Measurements from ENCODE around the gene VSIG8. TPM values are rescaled to one million over a fixed set of nuclear protein-coding genes. Genes with fewer than 3 reads are reported as not detected.

Gene VSIG8
- total RNA-seq, 1 donor from 2014 or later: not detected

GRCh38 chr1:159889821-159890252 lies 27.4 kb upstream of the VSIG8 start:
- H3K36me3 ChIP-seq (ENCODE audit: control insufficient read depth, insufficient read depth, low read length): no peaks in the 10 kb centered on the region
- H3K4me3 ChIP-seq (ENCODE audit: low read depth, low read length): no peak overlapping the region
- DNase-seq (ENCODE audit: low read depth): peak; percentile 52
- no peaks in the 10 kb centered on the region for H3K27me3 ChIP-seq (ENCODE audit: control insufficient read depth, insufficient read depth, low read length)
- no peak for TF ChIP-seq CTCF (IDR thresholded peaks at IDR 0.05; ENCODE audit: insufficient read depth, low read length, poor library complexity, severe bottlenecking)

GRCh38 chr1:159889202-159889601 lies 26.7 kb upstream of the VSIG8 start:
- H3K36me3 ChIP-seq (ENCODE audit: control insufficient read depth, insufficient read depth, low read length): no peaks in the 10 kb centered on the region
- no peak overlapping the region for H3K4me3 ChIP-seq (ENCODE audit: low read depth, low read length)
- no peak for DNase-seq (ENCODE audit: low read depth)
- TF ChIP-seq CTCF (IDR thresholded peaks at IDR 0.05; ENCODE audit: insufficient read depth, low read length, poor library complexity, severe bottlenecking): no peak
- H3K27me3 ChIP-seq (ENCODE audit: control insufficient read depth, insufficient read depth, low read length): no peaks in the 10 kb centered on the region

- H3K27me3 ChIP-seq (ENCODE audit: control insufficient read depth, insufficient read depth, low read length): no peaks in the 10 kb centered on the region
- no peak overlapping the region for H3K4me3 ChIP-seq (ENCODE audit: low read depth, low read length)
- no peaks in the 10 kb centered on the region for H3K36me3 ChIP-seq (ENCODE audit: control insufficient read depth, insufficient read depth, low read length)
- no peak for TF ChIP-seq CTCF (IDR thresholded peaks at IDR 0.05; ENCODE audit: insufficient read depth, low read length, poor library complexity, severe bottlenecking)
- no peak for DNase-seq (ENCODE audit: low read depth)
Measured at GRCh38 chr1:159884296-159884695, 21.8 kb upstream of the VSIG8 start.

- Histone ChIP-seq H3K27me3 (ENCODE audit: control insufficient read depth, insufficient read depth, low read length) (no peaks in the 10 kb centered on the region), H3K36me3 (ENCODE audit: control insufficient read depth, insufficient read depth, low read length) (no peaks in the 10 kb centered on the region), H3K4me3 (ENCODE audit: low read depth, low read length) (no peak overlapping the region)
- no peak for DNase-seq (ENCODE audit: low read depth)
- no peak for TF ChIP-seq CTCF (IDR thresholded peaks at IDR 0.05; ENCODE audit: insufficient read depth, low read length, poor library complexity, severe bottlenecking)
Measured at GRCh38 chr1:159883134-159883533, 20.7 kb upstream of the VSIG8 start.

GRCh38 chr1:159882527-159882862 lies 20.0 kb upstream of the VSIG8 start:
- Histone ChIP-seq H3K27me3 (ENCODE audit: control insufficient read depth, insufficient read depth, low read length) (no peaks in the 10 kb centered on the region), H3K36me3 (ENCODE audit: control insufficient read depth, insufficient read depth, low read length) (no peaks in the 10 kb centered on the region), H3K4me3 (ENCODE audit: low read depth, low read length) (no peak overlapping the region)
- DNase-seq (ENCODE audit: low read depth): no peak
- no peak for TF ChIP-seq CTCF (IDR thresholded peaks at IDR 0.05; ENCODE audit: insufficient read depth, low read length, poor library complexity, severe bottlenecking)
